GDM1 (cell line): Measurements from ENCODE around the gene NADK.
"Not testable (repeated sequence)": the region's sequence is repeated elsewhere in the genome, so short reads cannot be mapped to it uniquely, and the experiment has no call there.

Experiments used
- DNase-seq: peaks from one replicate; lab custom pipeline; 2025; lab: John Stamatoyannopoulos, UW

NADK gene

GRCh38 chr1:1704284-1704957, 73.8 kb downstream of the NADK start:
- not testable (repeated sequence) for DNase-seq

- no peak for DNase-seq
Measured at GRCh38 chr1:1703796-1704195, 74.5 kb downstream of the NADK start.

- DNase-seq, result not testable (repeated sequence)
Measured at GRCh38 chr1:1702506-1702905, 75.8 kb downstream of the NADK start.
